RWPE1 (cell line): ENCODE data around the gene CLEC7A.

Experiments
- CTCF ChIA-PET: fragments of 350-600 bp; sonication (Branson Sonifier 250); formaldehyde crosslinking; extraction: SDS; loops from one replicate; lab custom pipeline; 2021; lab: Yijun Ruan, JAX
- POLR2A ChIA-PET: fragments of 400-600 bp; formaldehyde crosslinking; extraction: SDS; loops from one replicate; lab custom pipeline; 2020; ENCODE audit warnings: antibody characterized with exemption; ENCODE audit not compliant: low non-redundant PET; lab: Yijun Ruan, JAX
- DNase-seq: peaks from one replicate; pipeline ENCODE4 v3.0.0; 2012; ENCODE audit warnings: low spot score
- H3K27ac ChIP-seq: fragments of 450-650 bp; 2 replicates; pipeline ENCODE4 v1.5.1; 2017
- TF ChIP-seq, protein P1 (sequence below): fragments of 450-650 bp; conservative IDR thresholded peaks from 2 replicates; pipeline ENCODE4 v1.5.1; 2017; ENCODE audit warnings: low read depth, mild to moderate bottlenecking

Gene CLEC7A

GRCh38 chr12:10115890-10116289 lies 14.1 kb downstream of the CLEC7A start:
- ChIA-PET CTCF (no interaction called here), POLR2A (no interaction called here)
- no peak for DNase-seq
- TF ChIP-seq, protein P1, sequence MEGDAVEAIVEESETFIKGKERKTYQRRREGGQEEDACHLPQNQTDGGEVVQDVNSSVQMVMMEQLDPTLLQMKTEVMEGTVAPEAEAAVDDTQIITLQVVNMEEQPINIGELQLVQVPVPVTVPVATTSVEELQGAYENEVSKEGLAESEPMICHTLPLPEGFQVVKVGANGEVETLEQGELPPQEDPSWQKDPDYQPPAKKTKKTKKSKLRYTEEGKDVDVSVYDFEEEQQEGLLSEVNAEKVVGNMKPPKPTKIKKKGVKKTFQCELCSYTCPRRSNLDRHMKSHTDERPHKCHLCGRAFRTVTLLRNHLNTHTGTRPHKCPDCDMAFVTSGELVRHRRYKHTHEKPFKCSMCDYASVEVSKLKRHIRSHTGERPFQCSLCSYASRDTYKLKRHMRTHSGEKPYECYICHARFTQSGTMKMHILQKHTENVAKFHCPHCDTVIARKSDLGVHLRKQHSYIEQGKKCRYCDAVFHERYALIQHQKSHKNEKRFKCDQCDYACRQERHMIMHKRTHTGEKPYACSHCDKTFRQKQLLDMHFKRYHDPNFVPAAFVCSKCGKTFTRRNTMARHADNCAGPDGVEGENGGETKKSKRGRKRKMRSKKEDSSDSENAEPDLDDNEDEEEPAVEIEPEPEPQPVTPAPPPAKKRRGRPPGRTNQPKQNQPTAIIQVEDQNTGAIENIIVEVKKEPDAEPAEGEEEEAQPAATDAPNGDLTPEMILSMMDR, result no peak
- H3K27ac ChIP-seq, result no peak overlapping the region

DNA sequence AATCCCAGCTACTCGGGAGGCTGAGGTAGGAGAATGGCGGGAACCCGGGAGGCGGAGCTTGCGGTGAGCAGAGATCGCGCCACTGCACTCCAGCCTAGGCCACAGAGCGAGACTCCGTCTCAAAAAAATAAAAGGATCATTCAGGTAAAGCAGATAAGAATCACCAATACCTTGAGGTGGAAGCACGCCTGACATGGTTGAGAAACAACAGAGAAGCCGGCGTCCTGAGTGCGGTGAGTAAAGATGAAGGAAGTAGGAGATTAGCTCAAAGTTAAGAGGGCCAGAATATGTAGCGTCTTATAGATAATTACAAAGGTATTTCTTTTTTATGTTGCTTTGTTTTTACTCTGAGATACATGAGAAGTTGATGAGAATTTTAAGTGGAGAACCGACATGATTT lies 14.7 kb downstream of the CLEC7A start:
- no peak overlapping the region for H3K27ac ChIP-seq
- DNase-seq, result no peak
- POLR2A ChIA-PET, result no interaction called here
- TF ChIP-seq, protein P1, result no peak
- CTCF ChIA-PET, result no interaction called here

- no peak overlapping the region for H3K27ac ChIP-seq
- POLR2A ChIA-PET, result no interaction called here
- DNase-seq, result no peak
- CTCF ChIA-PET, result interaction anchor here (0.7 kb wide), 2 partner anchors 300 to 621 kb away, joined by 3 to 5 read pairs; no protein-coding TSS in a partner anchor
- TF ChIP-seq, protein P1, result no peak
Measured at GRCh38 chr12:10113920-10114319, 16.1 kb downstream of the CLEC7A start.

- TF ChIP-seq, protein P1, result no peak
- no peak overlapping the region for H3K27ac ChIP-seq
- ChIA-PET CTCF (no interaction called here), POLR2A (no interaction called here)
- no peak for DNase-seq
Measured at GRCh38 chr12:10113075-10113474, 16.9 kb downstream of the CLEC7A start.

DNA sequence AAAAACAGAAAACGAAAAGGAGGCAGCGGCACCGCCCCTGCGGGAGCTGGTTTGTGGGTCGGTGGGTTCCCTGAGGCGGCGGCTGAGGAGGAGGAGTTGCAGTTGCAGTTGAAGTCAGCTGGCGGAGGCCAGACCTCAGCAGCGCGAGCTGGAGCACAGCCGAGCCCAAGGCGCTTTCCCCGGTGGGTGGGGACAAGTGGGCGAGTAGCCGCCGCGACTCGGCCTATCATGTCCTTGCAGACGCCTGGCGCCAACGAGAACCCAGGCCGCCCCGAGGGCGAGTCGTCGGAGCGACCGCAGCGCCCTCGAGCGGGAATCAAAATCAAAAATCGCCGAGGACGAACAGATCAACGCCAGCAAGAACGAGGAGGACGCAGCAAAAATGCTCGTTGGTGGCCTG lies 18.5 kb downstream of the CLEC7A start:
- TF ChIP-seq, protein P1, result no peak
- CTCF ChIA-PET, result no interaction called here

DNA sequence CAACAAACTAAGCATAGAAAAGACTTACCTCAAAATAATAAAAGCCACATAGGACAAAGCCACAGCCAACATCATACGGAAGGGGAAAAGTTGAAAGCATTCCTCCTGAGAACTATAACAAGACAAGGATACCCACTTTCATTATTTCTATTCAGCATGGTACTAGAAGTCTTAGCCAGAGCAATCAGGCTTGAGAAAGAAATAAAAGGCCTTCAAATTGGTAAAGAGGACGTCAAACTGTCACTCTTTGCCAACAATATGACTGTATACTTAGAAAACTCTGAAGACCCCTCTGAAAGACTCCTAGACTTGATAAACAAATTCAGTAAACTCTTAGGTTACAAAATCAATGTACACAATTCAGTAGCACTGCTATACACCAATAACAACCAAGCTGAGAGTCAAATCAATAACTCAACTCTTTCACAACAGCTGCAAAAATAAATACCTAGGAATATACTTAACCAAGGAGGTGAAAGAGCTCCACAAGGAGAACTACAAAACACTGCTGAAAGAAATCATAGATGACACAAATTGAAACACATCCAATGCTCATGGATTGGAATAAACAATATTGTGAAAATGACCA lies 19.6 kb downstream of the CLEC7A start:
- TF ChIP-seq, protein P1, result no peak
- H3K27ac ChIP-seq, result no peak overlapping the region
- DNase-seq, result no peak
- ChIA-PET POLR2A (no interaction called here), CTCF (interaction anchor here (0.6 kb wide), 1 partner anchor 839 kb away, joined by 3 read pairs; no protein-coding TSS in a partner anchor)

More for the DNA sequence above, 18.5 kb downstream of the CLEC7A start:
- DNase-seq, result no peak
- H3K27ac ChIP-seq, result no peak overlapping the region
- POLR2A ChIA-PET, result no interaction called here
